ENCODE results near the gene DNTT.

DNA sequence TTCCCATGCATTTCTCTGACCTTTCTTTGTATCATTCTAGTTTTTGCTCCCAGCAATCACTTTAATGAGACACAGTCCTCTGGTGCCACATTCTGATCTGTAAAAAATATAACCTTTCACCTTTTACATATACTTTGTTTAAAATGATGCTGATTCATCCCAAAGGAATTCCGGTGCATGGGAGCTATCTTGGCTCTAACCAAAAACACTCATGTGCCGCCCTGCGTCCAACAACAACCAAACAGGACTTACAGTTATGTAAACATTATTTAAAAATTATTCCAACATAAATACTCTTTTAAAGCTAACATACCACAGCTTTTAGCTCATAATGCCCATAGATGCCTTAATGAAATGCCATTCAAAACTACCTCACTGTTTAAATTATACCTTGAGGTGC is 62.3 kb downstream of the DNTT start:
- TF ChIP-seq, protein P1, sequence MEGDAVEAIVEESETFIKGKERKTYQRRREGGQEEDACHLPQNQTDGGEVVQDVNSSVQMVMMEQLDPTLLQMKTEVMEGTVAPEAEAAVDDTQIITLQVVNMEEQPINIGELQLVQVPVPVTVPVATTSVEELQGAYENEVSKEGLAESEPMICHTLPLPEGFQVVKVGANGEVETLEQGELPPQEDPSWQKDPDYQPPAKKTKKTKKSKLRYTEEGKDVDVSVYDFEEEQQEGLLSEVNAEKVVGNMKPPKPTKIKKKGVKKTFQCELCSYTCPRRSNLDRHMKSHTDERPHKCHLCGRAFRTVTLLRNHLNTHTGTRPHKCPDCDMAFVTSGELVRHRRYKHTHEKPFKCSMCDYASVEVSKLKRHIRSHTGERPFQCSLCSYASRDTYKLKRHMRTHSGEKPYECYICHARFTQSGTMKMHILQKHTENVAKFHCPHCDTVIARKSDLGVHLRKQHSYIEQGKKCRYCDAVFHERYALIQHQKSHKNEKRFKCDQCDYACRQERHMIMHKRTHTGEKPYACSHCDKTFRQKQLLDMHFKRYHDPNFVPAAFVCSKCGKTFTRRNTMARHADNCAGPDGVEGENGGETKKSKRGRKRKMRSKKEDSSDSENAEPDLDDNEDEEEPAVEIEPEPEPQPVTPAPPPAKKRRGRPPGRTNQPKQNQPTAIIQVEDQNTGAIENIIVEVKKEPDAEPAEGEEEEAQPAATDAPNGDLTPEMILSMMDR (IDR thresholded peaks at IDR 0.05; ENCODE audit: low read depth, low read length): no peak
- TF ChIP-seq, protein P2, sequence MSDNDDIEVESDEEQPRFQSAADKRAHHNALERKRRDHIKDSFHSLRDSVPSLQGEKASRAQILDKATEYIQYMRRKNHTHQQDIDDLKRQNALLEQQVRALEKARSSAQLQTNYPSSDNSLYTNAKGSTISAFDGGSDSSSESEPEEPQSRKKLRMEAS (IDR thresholded peaks at IDR 0.05; ENCODE audit: low read depth, low read length): no peak
- no peak for TF ChIP-seq POLR2A (IDR thresholded peaks at IDR 0.05; ENCODE audit: extremely low read depth, insufficient read length)

All from NB4 (cell line).